Inflammatory macrophage (primary cell): ENCODE results near the gene BTD.

Experiments
- DNase-seq, 2 donors: peaks; one replicate each; pipeline ENCODE4 v3.0.0-alpha.2; 2020 to 2022

Gene BTD

GRCh38 chr3:15637131-15637951 is 35.8 kb downstream of the BTD start:
- DNase-seq = no peak

- no peak for DNase-seq
These were observed 36.8 kb downstream of the BTD start for GRCh38 chr3:15638193-15638890.

DNA sequence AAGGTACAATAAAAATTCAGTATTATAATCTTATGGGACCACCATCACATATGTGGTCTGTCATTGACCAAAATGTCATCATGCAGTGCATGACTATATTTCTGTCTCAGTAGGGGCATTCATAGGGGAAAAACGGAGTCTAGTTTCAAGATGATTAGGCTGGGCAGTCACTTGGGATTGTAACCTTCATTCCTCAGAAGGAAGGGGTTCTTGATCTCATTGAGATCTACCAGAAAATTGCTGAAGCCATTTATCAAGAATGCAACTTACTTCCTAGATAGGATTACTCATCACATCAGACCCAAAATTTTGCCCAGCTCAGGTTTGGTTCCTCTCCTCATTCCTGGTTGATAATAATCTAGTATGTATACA is 37.3 kb downstream of the BTD start:
- DNase-seq = no peak

GRCh38 chr3:15645246-15645645 is 43.7 kb downstream of the BTD start:
- DNase-seq = no peak

- DNase-seq = no peak
These were observed 44.4 kb downstream of the BTD start for GRCh38 chr3:15645740-15646501.

- no peak for DNase-seq
These were observed 45.4 kb downstream of the BTD start for GRCh38 chr3:15646851-15647511.

DNA sequence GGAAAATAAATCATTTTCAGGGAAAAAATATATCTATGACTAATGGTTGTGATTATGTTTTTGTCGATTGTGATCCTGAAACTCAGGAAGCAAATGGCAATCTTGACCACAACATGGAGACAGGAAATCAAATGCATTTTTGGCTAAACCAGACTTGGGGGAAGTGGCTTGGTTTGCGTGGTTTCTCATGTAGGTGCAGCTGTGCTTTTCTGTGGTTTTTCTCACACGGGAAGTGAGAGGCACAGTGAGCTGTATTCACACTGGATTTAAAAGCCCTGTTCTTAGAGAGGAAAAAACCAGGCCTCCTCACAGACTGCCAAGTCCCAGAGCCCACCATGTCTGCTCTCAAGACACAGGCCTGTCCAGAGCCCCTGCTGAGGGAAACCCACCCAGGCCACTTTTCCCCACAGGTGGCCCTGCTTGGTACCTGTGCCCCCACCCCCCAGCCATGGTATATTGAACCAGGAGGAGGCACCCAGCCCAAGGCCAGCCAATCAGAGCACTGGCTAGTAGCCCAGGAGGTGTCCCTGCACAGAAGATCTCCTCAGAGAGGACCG is 46.1 kb downstream of the BTD start:
- DNase-seq = peak; percentile 38 to 69

GRCh38 chr3:15649341-15649740 is 47.8 kb downstream of the BTD start:
- DNase-seq = no peak

GRCh38 chr3:15649858-15650257 is 48.3 kb downstream of the BTD start:
- no peak for DNase-seq

DNA sequence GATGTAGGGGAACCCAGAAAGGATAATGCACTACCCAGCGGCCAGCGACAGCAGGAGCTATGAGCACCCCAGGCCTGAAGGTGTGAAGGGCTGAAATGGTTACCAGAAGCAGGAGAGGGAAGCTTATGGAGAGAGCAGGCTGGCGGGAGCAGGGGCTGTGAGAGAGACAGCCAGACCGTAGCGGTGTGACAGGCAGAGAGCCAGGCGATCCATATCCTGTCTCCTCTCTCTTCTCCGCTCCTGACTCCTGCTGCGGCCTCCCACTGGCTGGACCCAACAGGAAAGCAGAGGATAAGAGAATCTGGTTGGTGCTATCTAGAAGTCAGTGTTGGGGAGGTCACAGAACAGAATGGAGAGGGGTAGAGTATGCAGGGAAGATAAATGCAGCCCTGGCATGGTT is 49.9 kb downstream of the BTD start:
- no peak for DNase-seq

- no peak for DNase-seq
These were observed 51.8 kb downstream of the BTD start for GRCh38 chr3:15653321-15653720.

DNA sequence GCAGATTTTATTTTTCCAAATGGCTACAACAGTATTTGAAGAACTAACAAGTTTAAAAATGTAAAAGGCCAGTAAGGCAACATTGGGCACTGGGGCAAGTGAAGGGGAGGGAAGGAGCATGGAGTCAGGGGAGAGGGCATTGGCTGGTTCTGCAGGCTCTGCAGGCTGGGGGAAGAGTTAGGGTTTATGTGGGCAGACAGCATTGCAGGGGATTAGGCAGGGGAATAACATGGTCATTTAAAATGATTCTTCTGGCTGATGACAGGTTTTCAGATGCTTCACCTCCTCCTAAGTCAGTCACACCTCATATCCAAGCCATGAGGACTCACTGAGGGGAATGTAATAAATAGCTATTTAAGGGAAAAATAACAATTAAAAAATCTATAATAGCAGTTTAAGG is 52.6 kb downstream of the BTD start:
- no peak for DNase-seq

- DNase-seq = no peak
These were observed 53.3 kb downstream of the BTD start for GRCh38 chr3:15654891-15655290.

DNA sequence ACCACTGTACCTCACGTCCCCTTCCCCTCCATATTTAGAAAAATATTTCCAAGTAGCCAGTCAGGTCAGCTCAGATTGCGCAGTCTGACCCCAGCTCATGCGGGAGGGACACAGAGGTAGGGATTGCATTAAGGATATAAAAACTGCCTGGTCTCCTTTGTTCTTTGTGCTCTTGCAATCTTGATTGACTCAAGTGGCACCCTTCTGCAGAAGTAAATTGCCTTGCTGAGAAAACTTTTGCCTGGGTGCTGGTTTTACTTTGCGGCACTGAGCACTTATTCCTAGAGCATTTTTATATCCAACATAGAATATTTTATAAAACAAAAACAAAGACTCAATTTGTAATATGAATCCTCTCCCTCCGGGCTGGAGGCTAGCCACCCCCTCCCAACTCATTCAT is 54.8 kb downstream of the BTD start:
- peak in 1 of 2 donors; percentile 8 for DNase-seq

DNA sequence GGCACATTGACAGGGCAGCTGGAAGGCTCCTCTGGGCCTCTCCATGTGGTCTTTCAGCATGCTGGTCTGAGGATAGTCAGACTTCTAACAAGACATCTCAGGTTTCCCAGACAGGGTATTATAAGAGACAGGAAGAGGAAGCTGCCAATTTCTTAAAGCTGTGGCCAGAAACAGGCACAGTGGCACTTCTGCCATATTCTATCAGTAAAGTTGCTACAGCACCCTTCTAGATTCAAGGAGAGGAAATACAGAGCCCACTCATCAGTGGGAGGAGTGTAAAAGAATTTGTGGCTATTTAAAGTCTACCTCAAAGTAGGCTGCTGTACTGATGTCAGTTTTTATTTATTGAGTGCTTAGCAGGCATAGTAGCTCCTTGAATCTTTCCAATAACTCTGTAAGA is 55.5 kb downstream of the BTD start:
- DNase-seq = peak; percentile 58 to 62

DNA sequence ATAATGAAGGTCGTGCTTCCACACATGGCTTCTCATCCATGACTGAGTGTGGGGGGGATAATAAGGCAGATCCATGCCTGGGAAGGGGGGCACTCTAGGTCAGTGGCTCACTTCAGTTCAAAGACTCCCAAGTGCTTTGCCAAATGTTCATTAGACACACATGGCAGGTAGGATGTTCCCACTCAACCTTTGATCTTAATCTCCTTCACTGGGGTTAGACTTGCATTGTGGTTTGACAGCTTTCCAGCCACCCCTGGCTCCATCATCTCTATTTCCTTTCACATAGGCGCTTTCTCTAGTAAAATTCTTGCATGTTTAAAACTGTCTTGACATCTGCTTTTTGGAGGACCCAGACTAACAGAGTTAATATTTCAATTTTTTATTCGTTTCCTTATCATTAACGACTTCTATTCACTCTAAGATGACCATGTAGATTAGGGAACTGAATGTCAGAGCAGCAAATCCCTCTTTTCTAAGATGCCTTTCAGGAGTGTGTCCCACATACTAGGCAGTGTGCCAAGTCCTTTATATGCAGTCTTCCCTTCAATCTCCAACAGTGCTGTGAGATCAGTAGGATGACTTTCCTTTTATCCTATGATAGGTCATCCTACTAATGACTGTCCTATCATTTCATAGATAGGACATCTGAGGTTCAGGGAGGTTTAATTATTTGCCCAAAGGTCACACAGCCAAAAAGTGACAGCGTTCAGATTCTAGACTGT is 57.9 kb downstream of the BTD start:
- no peak for DNase-seq

DNA sequence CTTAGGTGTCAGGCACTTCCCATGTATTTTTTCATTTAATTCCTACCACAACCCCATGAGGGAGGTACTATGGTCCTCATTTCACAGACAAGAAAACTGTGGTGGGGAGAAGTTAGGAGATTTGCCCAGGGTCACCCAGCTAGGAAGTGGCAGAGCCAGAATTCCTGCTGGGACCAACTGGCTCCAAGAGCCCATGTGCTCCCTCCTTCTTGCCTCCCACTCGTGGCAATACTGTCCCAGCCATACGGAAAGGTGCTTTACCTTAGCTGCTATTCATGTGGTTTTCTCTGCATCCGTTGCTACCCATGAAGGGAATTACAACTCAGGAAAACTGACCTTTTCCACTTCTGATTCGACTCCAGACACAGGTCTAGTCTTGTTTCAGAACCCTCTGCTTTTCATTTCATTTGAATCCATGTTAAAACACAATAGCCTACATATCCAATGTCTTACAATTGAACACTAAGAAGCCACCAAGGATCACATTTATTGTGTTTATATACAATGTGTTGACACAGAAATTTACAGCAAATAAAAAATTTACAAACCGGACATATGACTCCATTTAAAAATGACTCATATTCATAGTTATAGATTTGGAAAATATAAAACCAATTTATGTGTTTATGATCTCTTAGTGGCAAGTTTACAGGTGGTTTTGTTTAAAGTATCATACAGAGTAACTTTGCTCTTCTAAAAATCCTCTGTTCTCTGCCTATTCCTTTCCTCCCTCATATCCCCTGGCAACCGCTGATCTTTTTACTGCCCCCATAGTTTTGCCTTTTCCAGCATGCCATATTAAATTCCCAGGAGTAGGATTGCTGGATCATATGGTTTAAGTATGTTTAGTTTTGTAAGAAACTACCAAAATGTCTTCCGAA is 58.8 kb downstream of the BTD start:
- DNase-seq = no peak

- DNase-seq = no peak
These were observed 62.6 kb downstream of the BTD start for GRCh38 chr3:15664144-15664543.

GRCh38 chr3:15665510-15666150 is 64.1 kb downstream of the BTD start:
- DNase-seq = no peak

GRCh38 chr3:15666277-15666676 is 64.7 kb downstream of the BTD start:
- no peak for DNase-seq
